NCI-H187 treated with DMSO at 0.1 percent for 48 hours (cell line): Measurements from ENCODE around the gene EYA4.
"Not testable (repeated sequence)": the region's sequence is repeated elsewhere in the genome, so short reads cannot be mapped to it uniquely, and the experiment has no call there.

Experiments
- DNase-seq: peaks from one replicate; lab custom pipeline; 2025; lab: John Stamatoyannopoulos, UW

EYA4 gene

DNA sequence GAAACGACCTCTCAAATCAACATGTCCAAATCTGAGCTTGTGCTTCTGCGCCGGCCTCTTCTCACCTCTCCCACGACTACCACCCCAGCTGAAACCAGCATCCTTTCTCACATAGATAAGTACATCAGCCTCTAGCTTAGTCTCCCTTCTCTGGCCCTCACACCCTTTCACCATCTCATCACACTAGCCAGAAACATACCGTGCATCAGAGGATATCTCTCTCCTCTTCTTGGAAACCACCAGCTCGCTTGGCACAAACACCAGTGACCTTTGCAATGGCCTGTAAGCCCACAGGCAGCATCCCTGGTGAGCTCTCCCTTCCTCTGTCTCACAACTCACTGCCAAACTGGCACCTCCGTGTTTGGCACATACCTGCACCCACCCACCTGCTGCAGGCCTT is 291.8 kb downstream of the EYA4 start:
- no peak for DNase-seq

- no peak for DNase-seq
Measured at GRCh38 chr6:133539502-133540259, 298.5 kb downstream of the EYA4 start.

DNA sequence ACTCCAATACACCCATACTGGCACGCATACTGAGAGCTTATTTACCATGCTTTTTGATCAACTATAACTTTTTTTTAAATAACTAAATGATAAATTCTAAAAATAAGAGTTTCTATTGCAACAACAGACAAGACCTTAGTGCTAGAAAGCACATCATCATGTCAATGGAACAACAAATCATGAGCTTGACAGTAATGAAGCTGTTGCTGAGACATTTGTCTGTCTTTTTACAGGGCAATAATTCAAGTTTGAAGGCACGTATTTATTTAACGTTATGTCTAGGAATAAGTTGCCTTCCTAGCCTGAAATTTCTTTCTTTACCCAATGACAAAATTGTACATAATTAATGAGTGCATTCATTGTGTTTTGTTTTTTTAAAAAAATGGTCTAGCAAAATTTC is 299.2 kb downstream of the EYA4 start:
- no peak for DNase-seq

DNA sequence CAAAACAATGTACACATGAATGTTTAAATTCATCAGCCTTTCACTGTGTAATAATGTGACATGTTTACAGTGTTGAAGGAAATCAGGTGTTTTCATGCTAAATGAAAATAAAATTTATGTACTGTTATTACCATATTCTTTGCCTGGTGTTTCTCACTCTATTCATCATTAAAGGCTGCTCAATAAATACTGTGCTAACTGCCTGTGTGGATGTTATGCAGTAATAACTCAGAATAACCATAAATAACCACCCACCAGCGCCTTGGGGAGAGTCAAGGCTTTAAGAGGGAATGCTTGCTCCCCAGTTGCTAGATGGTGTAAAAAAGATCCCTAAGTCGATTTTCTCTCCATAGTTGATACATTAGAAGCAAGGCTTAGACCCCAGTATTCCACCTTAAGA is 299.9 kb downstream of the EYA4 start:
- no peak for DNase-seq

DNA sequence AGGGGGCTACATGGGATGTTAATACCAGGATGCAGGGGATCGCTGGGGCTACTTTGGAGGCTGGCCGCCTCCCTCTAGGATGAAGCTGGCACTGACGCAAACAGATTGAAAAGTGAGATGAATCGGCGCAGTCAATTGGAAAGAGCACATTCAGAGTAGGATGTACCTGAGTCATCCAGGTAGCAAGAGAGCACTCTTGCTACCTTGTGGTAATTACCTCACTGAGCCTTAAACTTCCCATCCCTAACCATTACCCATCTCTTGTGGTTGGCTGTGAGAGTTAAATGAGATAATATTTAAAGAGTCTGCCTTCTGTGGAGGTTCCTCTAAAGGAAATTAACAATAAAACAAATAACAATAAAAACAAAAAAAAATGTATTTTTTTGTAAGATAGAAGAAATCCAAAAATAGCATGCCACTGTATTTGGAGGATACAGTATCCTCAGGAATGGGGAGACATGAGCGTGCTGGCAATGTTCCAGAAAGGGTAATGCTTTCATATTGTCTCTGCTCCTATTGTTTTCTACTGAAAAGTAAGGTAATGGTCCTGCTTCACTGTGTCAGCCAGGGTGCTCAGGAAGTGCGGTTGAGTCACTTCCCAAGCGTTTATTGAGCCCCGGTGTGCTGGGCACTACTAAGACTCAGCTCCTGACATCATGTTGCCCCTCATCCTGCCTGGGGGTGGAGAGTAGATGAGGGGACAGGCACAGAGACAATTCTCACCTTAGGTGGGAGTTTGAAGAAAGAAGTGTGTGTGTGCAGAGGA is 301.1 kb downstream of the EYA4 start:
- no peak for DNase-seq

- no peak for DNase-seq
Measured at GRCh38 chr6:133544419-133544818, 303.3 kb downstream of the EYA4 start.

DNA sequence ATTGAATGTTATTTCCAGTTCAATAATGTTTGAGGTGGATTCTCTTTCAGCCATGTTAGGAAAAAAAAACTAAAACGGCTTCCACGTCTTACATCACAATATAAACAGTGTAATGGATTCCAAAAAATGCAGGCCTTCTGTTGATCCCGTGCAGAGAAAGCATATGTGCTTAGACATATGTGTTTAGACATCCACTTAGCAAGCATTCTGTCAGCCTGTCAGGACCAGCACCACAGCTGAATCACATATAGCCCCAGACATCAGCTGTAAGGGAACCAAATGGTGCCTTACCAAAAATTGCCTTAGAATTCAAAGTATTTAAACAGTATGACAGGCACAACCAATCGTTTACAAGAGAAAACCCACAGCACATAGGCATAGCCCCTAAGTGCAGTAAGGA is 304.9 kb downstream of the EYA4 start:
- DNase-seq = no peak

DNA sequence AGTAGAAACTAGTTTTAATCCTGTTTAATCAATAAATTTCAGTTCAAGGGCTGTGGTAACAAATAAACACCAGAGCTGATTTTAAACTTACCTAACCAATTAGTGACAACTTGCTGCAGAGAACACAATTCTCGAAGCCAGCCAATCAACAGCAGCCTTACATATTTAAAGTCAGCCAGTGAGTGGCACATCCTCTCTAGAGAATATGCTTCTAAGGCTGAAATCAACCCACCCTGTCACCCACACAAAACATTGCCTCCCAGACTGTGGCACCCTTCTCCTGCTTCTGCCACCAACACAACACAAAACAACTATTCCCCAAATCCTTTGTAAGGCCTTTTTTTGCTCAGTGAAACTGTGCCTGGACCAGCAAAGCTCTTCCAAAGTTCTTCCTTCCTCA is 306.0 kb downstream of the EYA4 start:
- no peak for DNase-seq

DNA sequence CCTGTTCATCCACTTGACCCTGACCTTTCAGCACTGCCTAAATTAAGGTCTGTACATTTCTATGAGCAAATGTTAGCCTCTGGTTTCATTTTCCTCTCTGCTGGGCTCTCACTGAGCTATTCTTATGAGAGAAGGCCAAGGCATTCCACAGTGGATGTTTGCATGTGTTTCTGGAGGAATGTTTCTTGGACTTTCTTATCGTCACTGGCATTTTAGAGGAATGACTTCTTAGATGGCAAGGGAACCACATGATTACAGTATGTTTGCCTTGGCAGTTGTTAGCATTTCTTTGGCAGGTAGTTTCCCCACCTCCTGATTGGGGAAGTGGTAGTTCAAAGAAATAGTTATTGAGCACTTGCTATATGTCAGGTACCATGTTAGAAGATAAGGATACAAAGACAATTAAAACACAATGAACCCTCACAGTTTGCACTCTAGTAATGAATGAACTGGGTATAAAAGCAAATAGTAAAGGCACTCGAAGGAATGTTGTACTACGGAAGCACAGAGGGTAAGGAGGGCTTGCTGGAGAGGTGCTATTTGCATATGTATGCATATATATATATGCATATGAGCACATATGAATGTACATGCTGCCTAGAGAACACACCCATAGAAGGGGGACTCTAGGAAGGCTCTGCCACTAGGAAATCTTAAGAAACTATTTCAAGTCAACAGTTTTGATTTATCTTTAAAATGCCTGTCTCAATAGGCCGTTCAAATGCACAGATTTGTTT is 307.4 kb downstream of the EYA4 start:
- DNase-seq = no peak

- DNase-seq = no peak
Measured at GRCh38 chr6:133549371-133549801, 308.2 kb downstream of the EYA4 start.

DNA sequence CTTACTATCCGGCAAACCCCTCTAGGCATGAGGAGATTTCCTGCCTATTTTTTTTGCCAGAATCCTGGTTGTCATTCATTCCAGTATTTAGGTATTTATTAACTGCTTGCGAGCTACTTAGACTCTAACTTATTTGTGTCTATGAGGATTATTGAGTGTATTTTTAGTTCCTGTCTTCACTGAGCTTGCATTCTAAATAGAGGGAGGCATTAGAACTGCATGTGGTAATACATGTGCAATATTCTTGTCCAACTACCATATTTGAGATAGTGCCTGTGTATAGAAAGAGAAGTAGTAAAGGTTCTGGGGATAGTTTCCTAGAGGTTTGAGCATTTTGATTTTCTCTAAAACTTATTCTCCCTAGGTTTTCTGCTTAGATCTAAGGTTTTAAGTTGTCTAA is 308.9 kb downstream of the EYA4 start:
- DNase-seq = no peak

DNA sequence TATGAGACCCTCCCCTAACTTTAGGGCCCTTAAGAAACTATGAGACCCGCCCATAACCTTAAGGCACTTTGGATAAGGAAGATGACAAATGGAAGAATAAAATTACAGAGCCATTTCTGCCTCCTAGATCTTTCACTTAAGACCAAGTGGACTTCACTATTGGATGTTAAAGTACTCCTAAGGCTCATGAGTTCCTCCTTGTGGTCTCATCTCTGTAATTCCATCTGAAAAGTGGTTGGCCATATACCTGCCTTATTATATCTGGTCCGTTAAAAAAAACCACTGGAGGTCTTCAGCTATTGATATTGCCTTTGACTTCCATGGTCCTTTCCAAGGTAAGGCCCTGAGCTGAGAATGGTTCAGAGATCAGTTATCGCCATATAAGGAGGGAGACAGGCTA is 310.3 kb downstream of the EYA4 start:
- DNase-seq = no peak

- DNase-seq = no peak
Measured at GRCh38 chr6:133551847-133552341, 310.7 kb downstream of the EYA4 start.

GRCh38 chr6:133553652-133554051 is 312.5 kb downstream of the EYA4 start:
- DNase-seq = no peak

- DNase-seq = not testable (repeated sequence)
Measured at GRCh38 chr6:133554121-133554520, 313.0 kb downstream of the EYA4 start.

GRCh38 chr6:133555685-133556084 is 314.5 kb downstream of the EYA4 start:
- no peak for DNase-seq

DNA sequence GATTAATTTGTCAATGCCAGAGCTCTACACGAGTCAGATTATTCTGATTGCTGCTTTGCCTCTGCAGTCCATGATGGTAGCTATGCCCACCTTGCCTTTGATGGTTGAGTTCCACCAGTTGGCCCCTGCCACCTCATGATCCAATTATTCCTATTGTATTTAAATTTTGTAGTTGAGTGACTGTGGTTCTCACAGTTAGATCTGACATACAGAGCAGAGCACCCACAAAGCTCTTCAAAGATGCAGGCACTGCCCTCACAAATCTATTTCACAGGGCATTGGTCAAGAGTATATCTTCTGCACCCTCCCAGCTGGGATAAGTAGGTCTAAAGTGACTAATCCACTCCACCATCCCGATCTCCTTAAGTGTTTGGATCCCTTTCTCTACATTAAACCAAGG is 318.8 kb downstream of the EYA4 start:
- DNase-seq = no peak

DNA sequence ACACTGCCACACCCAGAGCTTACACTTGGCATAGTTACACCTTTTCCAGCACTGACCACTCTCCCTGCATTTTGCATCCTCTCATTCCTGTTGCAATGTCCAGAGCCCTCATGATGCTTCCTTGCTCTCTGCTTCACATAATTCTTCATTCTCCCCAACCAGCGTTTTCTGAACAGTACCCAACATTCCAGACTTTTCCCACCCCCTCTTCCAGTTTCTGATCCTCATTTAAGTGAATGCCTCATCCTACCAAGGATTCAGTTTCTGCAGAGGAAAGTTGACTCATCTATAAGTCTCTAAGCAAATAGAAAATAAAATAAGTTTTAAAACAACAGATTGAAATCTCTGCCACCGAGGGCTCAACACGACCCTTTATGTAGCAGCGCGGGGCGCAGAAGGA is 326.5 kb downstream of the EYA4 start:
- DNase-seq = no peak

- no peak for DNase-seq
Measured at GRCh38 chr6:133568970-133569889, 328.1 kb downstream of the EYA4 start.

- no peak for DNase-seq
Measured at GRCh38 chr6:133571681-133572080, 330.5 kb downstream of the EYA4 start.

DNA sequence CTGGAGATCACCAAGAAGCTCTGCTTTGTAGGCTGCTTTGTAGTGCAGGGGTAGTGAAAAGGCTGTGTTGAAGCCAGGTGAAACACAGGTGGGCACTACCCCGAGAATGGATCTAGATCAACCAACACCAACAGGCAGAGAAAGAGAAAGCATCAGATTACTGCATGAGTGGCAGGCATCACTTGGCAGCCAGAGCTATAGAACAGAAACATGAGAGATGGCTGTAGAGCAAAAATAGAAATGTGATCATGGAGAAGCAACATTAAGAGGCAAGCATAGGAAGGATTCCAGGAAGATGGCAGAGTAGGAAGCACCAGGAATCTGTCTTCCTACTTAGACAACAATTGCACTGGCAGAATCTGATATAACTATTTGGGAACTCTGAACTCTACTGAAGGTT is 336.7 kb downstream of the EYA4 start:
- DNase-seq = no peak
